K562 treated with DMSO at 1 percent for 12 hours (cell line): ENCODE results near the gene FBXL15. TPM values are rescaled to one million over a fixed set of nuclear protein-coding genes. Genes with fewer than 3 reads are reported as not detected.

ENCODE experiments used
- total RNA-seq: library from RNA; unstranded; fragments of 300-600 nt; gene quantifications from 2 replicates; pipeline ENCODE4 v1.2.3, GENCODE V29; 2022; ENCODE audit not compliant: insufficient read depth

The FBXL15 gene, protein sequence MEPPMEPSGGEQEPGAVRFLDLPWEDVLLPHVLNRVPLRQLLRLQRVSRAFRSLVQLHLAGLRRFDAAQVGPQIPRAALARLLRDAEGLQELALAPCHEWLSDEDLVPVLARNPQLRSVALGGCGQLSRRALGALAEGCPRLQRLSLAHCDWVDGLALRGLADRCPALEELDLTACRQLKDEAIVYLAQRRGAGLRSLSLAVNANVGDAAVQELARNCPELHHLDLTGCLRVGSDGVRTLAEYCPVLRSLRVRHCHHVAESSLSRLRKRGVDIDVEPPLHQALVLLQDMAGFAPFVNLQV
- 20.9 and 43.4 TPM in 2 replicates for total RNA-seq

DNA sequence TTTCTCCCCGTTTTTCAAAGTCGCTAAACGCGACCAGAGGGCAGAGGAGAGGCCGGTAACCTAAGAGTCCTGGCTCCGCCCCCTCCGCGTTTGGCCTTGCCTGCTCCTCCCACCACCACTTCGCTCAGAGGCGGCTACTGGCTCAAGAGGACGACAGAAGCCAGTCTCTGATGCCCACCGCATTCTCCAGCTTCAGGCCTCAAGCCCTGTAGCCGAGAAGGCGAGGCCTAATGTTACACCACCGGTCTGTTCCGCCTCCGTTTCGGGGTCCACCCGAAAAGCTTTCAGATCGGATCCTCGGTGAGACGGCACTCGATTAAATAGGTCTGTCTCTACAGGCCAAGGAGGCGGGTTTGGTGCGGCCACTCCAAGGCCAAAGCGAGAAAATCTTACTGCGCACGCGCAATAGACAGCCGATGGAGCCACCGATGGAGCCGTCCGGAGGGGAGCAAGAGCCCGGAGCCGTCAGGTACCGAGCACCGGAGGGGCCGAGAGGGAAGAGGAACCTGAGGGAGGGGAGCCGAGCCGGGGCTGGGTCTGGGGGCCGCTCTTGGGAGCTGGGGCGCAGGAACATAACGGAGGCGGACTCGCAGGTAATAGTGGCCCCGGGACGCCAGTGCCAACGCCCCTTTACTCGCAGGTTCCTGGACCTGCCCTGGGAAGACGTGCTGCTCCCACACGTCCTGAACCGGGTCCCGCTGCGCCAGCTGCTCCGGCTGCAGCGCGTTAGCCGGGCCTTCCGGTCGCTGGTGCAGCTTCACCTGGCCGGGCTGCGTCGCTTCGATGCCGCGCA is at the start of gene FBXL15:
FBXL15 (plus strand) TSS at position 123 of the 793 bp plus-strand sequence; CDS start at position 417, 294 bp downstream.

DNA sequence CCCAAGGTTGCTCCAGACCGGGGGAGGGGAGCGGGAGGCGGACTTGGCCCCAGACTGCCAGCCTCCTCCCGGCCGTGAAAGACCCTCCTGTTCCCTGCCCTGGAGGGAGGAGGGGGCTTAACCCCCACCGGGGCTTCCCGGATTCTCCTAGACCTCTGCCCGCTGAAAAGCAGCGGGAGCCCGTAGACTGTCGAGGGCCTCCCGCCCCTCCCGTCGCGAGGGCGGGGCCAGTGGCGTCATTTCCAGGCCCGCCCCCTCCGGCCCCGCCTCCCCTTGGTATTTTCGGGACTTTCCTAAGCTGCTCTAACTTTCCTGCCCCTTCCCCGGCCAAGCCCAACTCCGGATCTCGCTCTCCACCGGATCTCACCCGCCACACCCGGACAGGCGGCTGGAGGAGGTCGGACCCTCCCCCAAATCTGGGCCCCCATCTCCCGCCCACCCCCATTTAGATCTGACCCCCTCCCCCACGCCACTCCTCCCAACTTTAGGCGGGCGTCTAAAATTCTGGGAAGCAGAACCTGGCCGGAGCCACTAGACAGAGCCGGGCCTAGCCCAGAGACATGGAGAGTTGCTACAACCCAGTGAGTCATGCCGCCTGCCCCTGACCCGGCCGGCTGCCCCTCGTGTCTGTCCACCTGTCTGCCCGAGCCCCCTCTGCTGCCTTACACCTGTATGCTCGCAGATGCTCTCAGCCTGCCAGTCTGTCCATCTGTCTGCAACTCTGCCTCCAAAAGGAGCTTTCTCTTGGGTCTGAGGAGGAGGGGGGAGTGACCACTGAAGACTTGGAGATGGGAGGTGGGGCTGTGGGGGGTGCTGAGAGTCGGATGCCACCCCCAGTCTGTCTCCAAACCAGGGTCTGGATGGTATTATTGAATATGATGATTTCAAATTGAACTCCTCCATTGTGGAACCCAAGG is 25.0 kb upstream of the FBXL15 start, which contains the start of gene NFKB2:
NFKB2 (plus strand) TSS at position 306 of the 917 bp plus-strand sequence; CDS start at position 561, 255 bp downstream.

DNA sequence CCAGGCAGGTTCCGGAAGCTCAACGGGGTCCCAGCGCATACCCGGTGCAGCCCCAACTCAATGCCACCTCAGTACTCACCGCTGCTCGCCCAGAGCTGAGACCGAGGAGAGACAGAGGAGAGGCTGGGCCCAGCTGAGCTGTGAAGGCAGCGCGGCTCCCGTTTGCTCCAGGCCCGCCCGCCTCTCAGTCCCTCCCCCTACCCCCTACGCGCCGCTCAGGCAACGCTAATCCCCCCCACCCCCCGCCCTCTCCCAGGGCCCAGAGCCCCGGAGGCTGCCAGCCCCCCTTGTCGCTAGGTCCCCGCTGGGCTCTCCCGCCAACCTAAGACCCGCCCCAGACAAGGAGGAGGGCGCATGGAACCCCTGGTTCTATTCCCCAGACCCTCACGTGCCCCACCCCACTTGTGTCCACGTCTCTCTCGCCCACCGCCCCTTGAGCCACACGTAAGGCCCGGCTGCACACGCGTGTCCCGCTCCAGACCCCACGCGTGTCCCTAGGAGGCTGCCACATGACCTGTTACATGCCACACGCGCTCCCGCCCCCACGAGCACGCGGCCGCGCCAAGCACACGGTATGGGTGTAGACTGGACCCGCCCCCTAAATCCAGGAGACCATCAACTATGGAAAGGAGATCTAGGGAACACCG is 1.9 kb upstream of the FBXL15 start, which contains the start of gene PSD:
PSD (minus strand) TSS at position 164 of the 647 bp plus-strand sequence. CDS start 1,747 bp downstream, outside the sequence.

DNA sequence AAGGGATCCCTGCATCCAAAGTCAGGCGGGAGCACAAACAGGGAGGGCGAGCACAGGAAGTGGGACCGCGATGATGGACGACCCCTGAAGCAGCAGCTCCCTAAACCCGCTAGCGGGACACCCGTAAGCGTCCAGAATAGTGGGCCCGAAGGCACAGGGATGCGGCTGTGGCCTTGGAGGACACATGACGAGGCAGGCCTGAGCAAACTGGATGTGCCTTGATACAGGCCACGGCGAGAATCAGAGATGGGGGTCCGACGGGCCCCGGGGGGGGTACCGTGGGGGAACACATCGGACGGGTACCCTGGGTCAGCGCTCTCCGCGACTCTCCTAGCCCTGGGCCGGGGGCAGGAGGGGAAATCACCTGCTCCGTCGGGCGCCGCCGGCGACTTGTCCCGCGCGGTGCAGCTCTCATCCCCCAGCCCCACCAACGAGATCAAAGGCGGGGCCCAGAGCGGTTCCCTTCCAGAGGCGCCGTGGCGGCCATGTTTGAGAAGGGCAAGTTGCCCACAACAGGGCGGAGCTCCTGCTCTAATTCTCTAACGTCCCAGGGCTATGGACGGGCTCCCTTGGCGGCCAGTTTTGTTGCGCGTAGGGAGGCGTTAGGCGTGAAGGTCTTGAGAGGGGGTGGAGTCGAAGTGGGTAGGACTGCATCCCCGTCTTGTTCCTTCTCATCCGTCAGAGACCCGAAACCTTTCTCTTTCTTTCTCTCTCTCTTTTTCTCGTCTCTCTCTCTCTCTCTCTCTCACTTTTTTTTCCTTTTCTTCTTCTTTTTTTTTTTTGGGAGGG is 11.7 kb downstream of the FBXL15 start, which contains the start of gene CUEDC2:
CUEDC2 (minus strand) TSS at position 413 of the 789 bp plus-strand sequence. CDS start 7,386 bp downstream, outside the sequence.

DNA sequence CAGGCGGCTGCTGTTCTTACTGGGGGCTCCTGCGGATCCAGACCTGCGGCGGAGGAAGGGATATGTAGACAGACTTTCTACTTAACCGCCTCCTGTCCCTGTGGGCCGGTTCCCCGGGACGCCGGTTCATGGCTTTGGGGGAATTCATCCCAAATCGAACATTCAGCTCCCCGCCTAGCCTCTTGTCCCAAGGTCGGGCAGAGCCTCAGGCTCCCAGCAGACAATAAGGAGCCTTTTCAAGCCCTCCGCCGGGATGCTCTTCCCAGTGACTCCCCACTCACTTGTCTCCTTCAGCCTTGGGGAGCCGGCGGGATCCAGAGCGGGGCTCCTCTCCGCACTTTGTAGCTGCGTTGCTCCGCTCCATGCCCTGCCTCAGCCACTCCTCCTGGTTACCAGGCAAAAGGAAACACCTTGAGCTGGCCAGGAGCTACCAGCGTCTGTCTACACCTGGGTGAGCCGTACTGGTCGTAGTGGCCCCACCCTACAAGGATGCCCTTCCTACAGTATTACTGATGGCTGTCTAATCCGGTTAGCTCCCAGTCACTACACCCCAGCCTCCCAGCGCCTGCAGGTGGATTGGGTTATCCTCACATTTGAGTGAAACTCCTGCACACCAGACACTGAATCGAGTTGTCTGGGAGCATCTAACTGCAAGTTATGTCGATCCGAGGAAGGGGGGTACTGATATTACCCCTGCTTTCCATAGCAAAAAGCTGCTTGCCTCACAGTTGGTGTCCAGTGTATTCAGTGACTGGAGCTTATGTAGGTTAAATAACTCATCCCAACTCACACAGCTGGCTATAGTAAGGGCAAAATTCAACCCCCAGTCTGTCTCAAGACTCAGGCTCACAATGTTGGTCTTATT is 30.7 kb downstream of the FBXL15 start, which contains the start of gene C10orf95:
C10orf95 (minus strand) TSS at position 439 of the 865 bp plus-strand sequence. CDS start 450 bp downstream, outside the sequence.

Other genes starting within 250 kb of the FBXL15 start
- 1.8 TPM in 1 of 2 replicates, not detected in the other for gene ELOVL3, start 194.5 kb upstream of the FBXL15 start, total RNA-seq
- not detected in 2 replicates for gene PITX3, start 179.3 kb upstream of the FBXL15 start, total RNA-seq
- 11.9 and 47.2 TPM in 2 replicates for gene GBF1, start 175.3 kb upstream of the FBXL15 start, total RNA-seq
- gene NFKB2, start 25.1 kb upstream of the FBXL15 start, total RNA-seq, result 29.0 and 35.8 TPM in 2 replicates
- 2.1 TPM in 2 replicates for gene PSD, start 2.1 kb upstream of the FBXL15 start, total RNA-seq
- 33.1 and 38.5 TPM in 2 replicates for gene CUEDC2, start 11.7 kb downstream of the FBXL15 start, total RNA-seq
- 2.6 TPM in 1 of 2 replicates, not detected in the other for gene C10orf95, start 30.7 kb downstream of the FBXL15 start, total RNA-seq
- 40.0 and 58.4 TPM in 2 replicates for gene ACTR1A, start 81.9 kb downstream of the FBXL15 start, total RNA-seq
- gene SUFU, start 83.1 kb downstream of the FBXL15 start, total RNA-seq, result 3.6 and 10.0 TPM in 2 replicates
- 17.4 and 31.4 TPM in 2 replicates for gene TRIM8, start 223.6 kb downstream of the FBXL15 start, total RNA-seq